Mucosa of descending colon (tissue), 3 donors: ENCODE results near the gene ST7. TPM values are rescaled to one million over a fixed set of nuclear protein-coding genes. Genes with fewer than 3 reads are reported as not detected.
"Not testable (repeated sequence)": the region's sequence is repeated elsewhere in the genome, so short reads cannot be mapped to it uniquely, and the experiment has no call there.

Source experiments
- ATAC-seq: fragments of 200-7000 bp; cut with Tn5 transposase; one replicate; pipeline ENCODE4 v1.9.1; 2020; ENCODE audit warnings: mild to moderate bottlenecking, moderate library complexity
- DNase-seq, 3 donors: peaks; one replicate each; pipeline ENCODE4 v3.0.0-alpha.2; 2020
- H3K36me3 ChIP-seq: fragments of 200-600 bp; one replicate; pipeline ENCODE4 v1.8.0; 2021; ENCODE audit warnings: low read depth, mild to moderate bottlenecking
- H3K4me1 ChIP-seq: fragments of 200-600 bp; one replicate; pipeline ENCODE4 v1.8.0; 2021; ENCODE audit warnings: low read depth, mild to moderate bottlenecking
- H3K4me3 ChIP-seq: fragments of 200-600 bp; one replicate; pipeline ENCODE4 v1.8.0; 2021; ENCODE audit warnings: mild to moderate bottlenecking
- H3K9me3 ChIP-seq: fragments of 200-600 bp; one replicate; pipeline ENCODE4 v1.8.0; 2021; ENCODE audit warnings: mild to moderate bottlenecking
- CTCF ChIP-seq: fragments of 200-600 bp; IDR thresholded peaks from one replicate; pipeline ENCODE4 v1.8.0; 2022; ENCODE audit warnings: antibody characterized with exemption, mild to moderate bottlenecking
- intact Hi-C, 2 donors: fragments of 100-400 bp; cut with DNase I in 1 of 2; cut with micrococcal nuclease in 1 of 2; formaldehyde crosslinking; loops; one replicate each; pipeline versions ENCODE4 v1.11.0 to v1.11.1; 2022; cut with DNase I, micrococcal nuclease
- total RNA-seq, 3 donors: library from RNA; stranded (reverse); fragmentation: NEBNext Ultra II Directional in 2 of 3; extraction: Animal tissue kit (Norgen Biotek cat#: 25700) in 2 of 3; gene quantifications; one replicate each; pipeline versions ENCODE4 v1.2.1 to v1.2.4, GENCODE V29; 2021 to 2023
- donor health status: DM: no; HTN: no; CAD: no; lungs with moderate emphysema.
- donor health status: DM: no; HTN: no; CAD: no.
- donor health status: DM: no; HTN: yes; CAD: no.

ST7 gene
- total RNA-seq, 3 donors from 2014 or later, result 10.1 to 22.0 (median 11.3) TPM

- Histone ChIP-seq H3K9me3 (no peaks in the 10 kb centered on the region), H3K4me1 (no peaks in the 10 kb centered on the region), H3K4me3 (no peak overlapping the region), H3K36me3 (no peaks in the 10 kb centered on the region)
- intact Hi-C loops, result no loop called here
- DNase-seq (no peak), ATAC-seq (no peak)
- TF ChIP-seq CTCF, result no peak
These were observed 18.6 kb downstream of the ST7 start for GRCh38 chr7:116971869-116972268.

GRCh38 chr7:116975024-116975423 lies 21.7 kb downstream of the ST7 start:
- H3K36me3 ChIP-seq, H3K4me3 ChIP-seq, DNase-seq, H3K9me3 ChIP-seq, H3K4me1 ChIP-seq, intact Hi-C loops, ATAC-seq: not testable (repeated sequence)

- no peak for TF ChIP-seq CTCF
- Histone ChIP-seq H3K9me3 (no peaks in the 10 kb centered on the region), H3K4me1 (no peaks in the 10 kb centered on the region), H3K36me3 (no peaks in the 10 kb centered on the region), H3K4me3 (no peak overlapping the region)
- intact Hi-C loops, result no loop called here
- no peak for ATAC-seq
- no peak for DNase-seq
These were observed 23.9 kb downstream of the ST7 start for GRCh38 chr7:116977172-116977571.

- Histone ChIP-seq H3K4me1 (no peaks in the 10 kb centered on the region), H3K4me3 (no peak overlapping the region), H3K9me3 (no peaks in the 10 kb centered on the region), H3K36me3 (no peaks in the 10 kb centered on the region)
- TF ChIP-seq CTCF, result no peak
- DNase-seq, result no peak
- intact Hi-C loops, result no loop called here
- no peak for ATAC-seq
These were observed 24.7 kb downstream of the ST7 start for GRCh38 chr7:116978006-116978405.

- no peak for TF ChIP-seq CTCF
These were observed 26.1 kb downstream of the ST7 start for GRCh38 chr7:116979430-116979829.

GRCh38 chr7:116980354-116980753 lies 27.1 kb downstream of the ST7 start:
- Histone ChIP-seq H3K4me3 (no peak overlapping the region), H3K9me3 (no peaks in the 10 kb centered on the region), H3K36me3 (no peaks in the 10 kb centered on the region), H3K4me1 (no peaks in the 10 kb centered on the region)
- no peak for ATAC-seq
- no peak for DNase-seq
- TF ChIP-seq CTCF, result no peak
- intact Hi-C loops, result loop anchor here in 1 of 2 donors (5.0 kb wide), 1 partner anchor 137 kb away; no protein-coding TSS in a partner anchor

More at GRCh38 chr7:116979430-116979829, 26.1 kb downstream of the ST7 start:
- no peak for DNase-seq
- Histone ChIP-seq H3K4me3 (no peak overlapping the region), H3K4me1 (no peaks in the 10 kb centered on the region), H3K36me3 (no peaks in the 10 kb centered on the region), H3K9me3 (no peaks in the 10 kb centered on the region)
- no peak for ATAC-seq
- intact Hi-C loops, result no loop called here
